SK-N-MC (cell line): ENCODE data around the gene EGLN1.

ENCODE experiments used
- EZH2 ChIP-seq: fragments of 200-600 bp; sonication (generic); IDR thresholded peaks from one replicate; pipeline ENCODE4 v1.6.1; 2017; ENCODE audit warnings: antibody characterized with exemption
- POLR2AphosphoS5 ChIP-seq: IDR thresholded peaks from 2 replicates; pipeline ENCODE4 v1.6.1; 2012; ENCODE audit warnings: mild to moderate bottlenecking, low read depth, low read length, borderline replicate concordance

GRCh38 chr1:231332761-231333160 lies 89.3 kb downstream of the EGLN1 start:
- TF ChIP-seq POLR2AphosphoS5 (no peak), EZH2 (no peak)
